ENCODE results near the gene SFXN3. TPM values are rescaled to one million over a fixed set of nuclear protein-coding genes. Genes with fewer than 3 reads are reported as not detected.

The SFXN3 gene
- total and polyA plus RNA-seq, 10 of the 15 experiments (the other 5 are each of a cell fraction or from before 2014, with no cell fraction given), result 0.05 to 11.3 (median 1.2) TPM

- peak in 1 of 2 experiments; percentile 13; a peak in 1 of 3 replicates for TF ChIP-seq EGR1 (IDR thresholded peaks at IDR 0.05; ENCODE audit: borderline replicate concordance in 1 of 2, low read depth in 2 of 2, low read length in 2 of 2)
- no peak for TF ChIP-seq E2F4 (IDR thresholded peaks at IDR 0.05; ENCODE audit: low read depth, low read length)
- peak; percentile 99 for TF ChIP-seq NR2C1 (IDR thresholded peaks at IDR 0.05)
- TF ChIP-seq IRF4 (IDR thresholded peaks at IDR 0.05; ENCODE audit: low read depth, low read length), result no peak
- TF ChIP-seq YBX1 (IDR thresholded peaks at IDR 0.05), result no peak
- peak; percentile 74; the same call in 1 of the 2 replicates for TF ChIP-seq POLR2AphosphoS5 (IDR thresholded peaks at IDR 0.05; ENCODE audit: low read length)
- no peak for TF ChIP-seq SUZ12 (IDR thresholded peaks at IDR 0.05; ENCODE audit: unreplicated experiment)
- 0 out of 2 replicates have a peak, but pooled peaks have one; percentile 50 for TF ChIP-seq SREBF1 (IDR thresholded peaks at IDR 0.05; ENCODE audit: low read length)
- TF ChIP-seq WRNIP1 (IDR thresholded peaks at IDR 0.05; ENCODE audit: borderline replicate concordance, low read depth, low read length), result no peak
- TF ChIP-seq SUPT20H (IDR thresholded peaks at IDR 0.05; ENCODE audit: borderline replicate concordance, control insufficient read depth, low read depth, low read length), result no peak
- TF ChIP-seq NFYB (IDR thresholded peaks at IDR 0.05; ENCODE audit: insufficient read depth, low read depth, low read length), result no peak
- no peak for TF ChIP-seq RAD51 (IDR thresholded peaks at IDR 0.05)
- no peak for TF ChIP-seq SMARCA5 (IDR thresholded peaks at IDR 0.05)
- TF ChIP-seq CREM (IDR thresholded peaks at IDR 0.05; ENCODE audit: low read depth), result peak; percentile 59; the same call in 1 of the 2 replicates
- peak; percentile 75 for TF ChIP-seq IKZF1 (conservative IDR thresholded peaks at IDR 0.05)
- no peak for TF ChIP-seq ZBTB11 (CRISPR knock-in tag; IDR thresholded peaks at IDR 0.05)
- TF ChIP-seq ASH2L (IDR thresholded peaks at IDR 0.05; ENCODE audit: borderline replicate concordance, low read depth), result peak; percentile 83; the same call in 1 of the 2 replicates
- peak; percentile 65 for TF ChIP-seq KLF5 (IDR thresholded peaks at IDR 0.05; ENCODE audit: partially characterized antibody)
- no peak for TF ChIP-seq DPF2 (IDR thresholded peaks at IDR 0.05)
- TF ChIP-seq SIN3A (IDR thresholded peaks at IDR 0.05; ENCODE audit: low read depth, low read length), result peak; percentile 96
- peak; percentile 88 for TF ChIP-seq MTA2 (IDR thresholded peaks at IDR 0.05; ENCODE audit: low read depth)
- TF ChIP-seq GABPA (IDR thresholded peaks at IDR 0.05; ENCODE audit: low read depth), result peak; percentile 100
- no peak for TF ChIP-seq SRF (IDR thresholded peaks at IDR 0.05; ENCODE audit: low read depth in 2 of 2, low read length in 2 of 2)
- no peak for TF ChIP-seq MYB (IDR thresholded peaks at IDR 0.05; ENCODE audit: borderline replicate concordance, low read depth, low read length)
- TF ChIP-seq ZZZ3 (IDR thresholded peaks at IDR 0.05; ENCODE audit: control insufficient read depth, insufficient read length, low read depth), result no peak
These were observed 43.9 kb upstream of the SFXN3 start, which contains the start of the genes MRPL43 and TWNK (continued) for GRCh38 chr10:100986952-100987684.
